NCI-H128 (cell line): ENCODE results near the gene DNAJC15.
"Not testable (repeated sequence)": the region's sequence is repeated elsewhere in the genome, so short reads cannot be mapped to it uniquely, and the experiment has no call there.

ENCODE experiments used
- DNase-seq: peaks from one replicate; lab custom pipeline; 2025; ENCODE audit not compliant: unreplicated experiment; lab: John Stamatoyannopoulos, UW

DNAJC15 gene

GRCh38 chr13:43023289-43023963 is at the start of gene DNAJC15:
TSS of gene DNAJC15 (plus strand) at chr13:43023586. CDS start at chr13:43023627, 41 bp downstream.
- no peak for DNase-seq

GRCh38 chr13:42976066-42976465 is 47.3 kb upstream of the DNAJC15 start:
- no peak for DNase-seq

GRCh38 chr13:42977219-42977659 is 46.1 kb upstream of the DNAJC15 start:
- DNase-seq, result no peak

GRCh38 chr13:42981317-42981716 is 42.1 kb upstream of the DNAJC15 start:
- DNase-seq, result no peak

- DNase-seq, result no peak
Measured at GRCh38 chr13:42981853-42982252, 41.5 kb upstream of the DNAJC15 start.

GRCh38 chr13:42984026-42984425 is 39.4 kb upstream of the DNAJC15 start:
- DNase-seq, result no peak

GRCh38 chr13:42984691-42985090 is 38.7 kb upstream of the DNAJC15 start:
- DNase-seq, result no peak

- DNase-seq, result no peak
Measured at GRCh38 chr13:42985312-42986175, 37.8 kb upstream of the DNAJC15 start.

GRCh38 chr13:42986176-42986574 is 37.2 kb upstream of the DNAJC15 start:
- no peak for DNase-seq

- no peak for DNase-seq
Measured at GRCh38 chr13:42990291-42991232, 32.8 kb upstream of the DNAJC15 start.

GRCh38 chr13:42991233-42991897 is 32.0 kb upstream of the DNAJC15 start:
- not testable (repeated sequence) for DNase-seq

GRCh38 chr13:42991898-42992763 is 31.3 kb upstream of the DNAJC15 start, which contains the start of gene EPSTI1:
TSS of gene EPSTI1 (minus strand) at chr13:42992241. CDS start at chr13:42992165, 76 bp downstream.
- DNase-seq, result no peak

- DNase-seq, result no peak
Measured at GRCh38 chr13:42992764-42993122, 30.6 kb upstream of the DNAJC15 start.

- no peak for DNase-seq
Measured at GRCh38 chr13:42994878-42995277, 28.5 kb upstream of the DNAJC15 start.

- no peak for DNase-seq
Measured at GRCh38 chr13:42996584-42996983, 26.8 kb upstream of the DNAJC15 start.

- DNase-seq, result no peak
Measured at GRCh38 chr13:42997381-42997780, 26.0 kb upstream of the DNAJC15 start.

GRCh38 chr13:42999491-42999890 is 23.9 kb upstream of the DNAJC15 start:
- no peak for DNase-seq

GRCh38 chr13:43000676-43001075 is 22.7 kb upstream of the DNAJC15 start:
- DNase-seq, result no peak

- no peak for DNase-seq
Measured at GRCh38 chr13:43002021-43002420, 21.4 kb upstream of the DNAJC15 start.

- no peak for DNase-seq
Measured at GRCh38 chr13:43003010-43003409, 20.4 kb upstream of the DNAJC15 start.
